GM12878 (cell line): ENCODE measurements around the gene LSAMP.

Experiments used
- ETV6 ChIP-seq, 2 experiments: fragments of 450-650 bp in 1 of 2; IDR thresholded peaks in 1 of 2; conservative IDR thresholded peaks in 1 of 2; 2 replicates each; pipeline ENCODE4 v1.6.1; 2014; ENCODE audit warnings: antibody characterized with exemption in 1 of 2, borderline replicate concordance in 1 of 2, low read depth in 1 of 2, mild to moderate bottlenecking in 1 of 2, moderate library complexity in 1 of 2
- GABPA ChIP-seq: IDR thresholded peaks from 2 replicates; pipeline ENCODE4 v1.6.1; 2014; ENCODE audit warnings: antibody characterized with exemption, low read depth, mild to moderate bottlenecking, inconsistent platforms
- MXI1 ChIP-seq: fragments of 150-350 bp; IDR thresholded peaks from 2 replicates; pipeline ENCODE4 v1.6.1; 2011; ENCODE audit warnings: low read depth, mild to moderate bottlenecking, inconsistent platforms, low read length, improper control_type of control experiment
- RB1 ChIP-seq: fragments of 450-650 bp; formaldehyde crosslinking; IDR thresholded peaks from 2 replicates; pipeline ENCODE4 v1.6.1; 2017; ENCODE audit warnings: mild to moderate bottlenecking, borderline replicate concordance
- STAT3 ChIP-seq: IDR thresholded peaks from 2 replicates; pipeline ENCODE4 v1.6.1; 2011; ENCODE audit warnings: low read depth, low read length, improper control_type of control experiment
- SUZ12 ChIP-seq: fragments of 200-600 bp; sonication (generic); IDR thresholded peaks from one replicate; pipeline ENCODE4 v1.6.1; 2018; ENCODE audit warnings: antibody characterized with exemption, mild to moderate bottlenecking; ENCODE audit not compliant: unreplicated experiment
- YY1 ChIP-seq: IDR thresholded peaks from 2 replicates; pipeline ENCODE4 v1.6.1; 2011; ENCODE audit warnings: low read depth, mild to moderate bottlenecking, low read length
- ZNF24 ChIP-seq: fragments of 450-650 bp; IDR thresholded peaks from 2 replicates; pipeline ENCODE4 v1.6.1; 2017; ENCODE audit warnings: antibody characterized with exemption, mild to moderate bottlenecking
- TF ChIP-seq, protein P1 (sequence below): IDR thresholded peaks from 2 replicates; pipeline ENCODE4 v1.6.1; 2012; ENCODE audit warnings: mild to moderate bottlenecking, low read depth, low read length

GRCh38 chr3:115901008-115901407 lies 544.3 kb downstream of the LSAMP start:
- TF ChIP-seq YY1 (no peak), STAT3 (no peak), GABPA (no peak), RB1 (no peak), ZNF24 (no peak), SUZ12 (no peak), ETV6 (conservative IDR thresholded peaks at IDR 0.05 in 1 of 2, IDR thresholded peaks at IDR 0.05 in 1 of 2; ENCODE audit: borderline replicate concordance in 1 of 2, low read depth in 1 of 2) (no peak), MXI1 (no peak)
- TF ChIP-seq, protein P1, sequence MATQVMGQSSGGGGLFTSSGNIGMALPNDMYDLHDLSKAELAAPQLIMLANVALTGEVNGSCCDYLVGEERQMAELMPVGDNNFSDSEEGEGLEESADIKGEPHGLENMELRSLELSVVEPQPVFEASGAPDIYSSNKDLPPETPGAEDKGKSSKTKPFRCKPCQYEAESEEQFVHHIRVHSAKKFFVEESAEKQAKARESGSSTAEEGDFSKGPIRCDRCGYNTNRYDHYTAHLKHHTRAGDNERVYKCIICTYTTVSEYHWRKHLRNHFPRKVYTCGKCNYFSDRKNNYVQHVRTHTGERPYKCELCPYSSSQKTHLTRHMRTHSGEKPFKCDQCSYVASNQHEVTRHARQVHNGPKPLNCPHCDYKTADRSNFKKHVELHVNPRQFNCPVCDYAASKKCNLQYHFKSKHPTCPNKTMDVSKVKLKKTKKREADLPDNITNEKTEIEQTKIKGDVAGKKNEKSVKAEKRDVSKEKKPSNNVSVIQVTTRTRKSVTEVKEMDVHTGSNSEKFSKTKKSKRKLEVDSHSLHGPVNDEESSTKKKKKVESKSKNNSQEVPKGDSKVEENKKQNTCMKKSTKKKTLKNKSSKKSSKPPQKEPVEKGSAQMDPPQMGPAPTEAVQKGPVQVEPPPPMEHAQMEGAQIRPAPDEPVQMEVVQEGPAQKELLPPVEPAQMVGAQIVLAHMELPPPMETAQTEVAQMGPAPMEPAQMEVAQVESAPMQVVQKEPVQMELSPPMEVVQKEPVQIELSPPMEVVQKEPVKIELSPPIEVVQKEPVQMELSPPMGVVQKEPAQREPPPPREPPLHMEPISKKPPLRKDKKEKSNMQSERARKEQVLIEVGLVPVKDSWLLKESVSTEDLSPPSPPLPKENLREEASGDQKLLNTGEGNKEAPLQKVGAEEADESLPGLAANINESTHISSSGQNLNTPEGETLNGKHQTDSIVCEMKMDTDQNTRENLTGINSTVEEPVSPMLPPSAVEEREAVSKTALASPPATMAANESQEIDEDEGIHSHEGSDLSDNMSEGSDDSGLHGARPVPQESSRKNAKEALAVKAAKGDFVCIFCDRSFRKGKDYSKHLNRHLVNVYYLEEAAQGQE, result no peak
